Measurements from ENCODE around the gene ASMTL. TPM values are rescaled to one million over a fixed set of nuclear protein-coding genes. Genes with fewer than 3 reads are reported as not detected.

Gene ASMTL
- total RNA-seq, 1 donor from 2014 or later, result 27.1 TPM

DNA sequence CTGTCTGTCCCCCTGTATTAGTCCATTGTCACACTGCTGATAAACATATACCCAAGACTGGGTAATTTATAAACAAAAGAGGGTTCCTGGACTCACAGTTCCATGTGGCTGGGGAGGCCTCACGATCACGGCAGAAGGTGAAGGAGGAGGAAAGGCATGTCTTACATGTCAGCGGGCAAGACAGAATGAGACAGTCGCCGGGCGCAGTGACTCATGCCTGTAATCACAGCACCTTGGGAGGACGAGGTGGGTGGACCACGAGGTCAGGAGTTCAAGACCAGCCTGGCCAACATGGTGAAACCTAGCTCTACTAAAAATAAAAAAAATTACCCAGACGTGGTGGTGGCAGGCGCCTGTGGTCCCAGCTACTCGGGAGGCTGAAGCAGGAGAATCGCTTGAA lies 91.4 kb downstream of the ASMTL start:
- H3K27ac ChIP-seq, result no peak overlapping the region
- H3K4me1 ChIP-seq, result no peaks in the 10 kb centered on the region
- DNase-seq (ENCODE audit: low spot score in 2 of 2), result no peak
- H3K27me3 ChIP-seq, result no peaks in the 10 kb centered on the region
- TF ChIP-seq, protein P1, sequence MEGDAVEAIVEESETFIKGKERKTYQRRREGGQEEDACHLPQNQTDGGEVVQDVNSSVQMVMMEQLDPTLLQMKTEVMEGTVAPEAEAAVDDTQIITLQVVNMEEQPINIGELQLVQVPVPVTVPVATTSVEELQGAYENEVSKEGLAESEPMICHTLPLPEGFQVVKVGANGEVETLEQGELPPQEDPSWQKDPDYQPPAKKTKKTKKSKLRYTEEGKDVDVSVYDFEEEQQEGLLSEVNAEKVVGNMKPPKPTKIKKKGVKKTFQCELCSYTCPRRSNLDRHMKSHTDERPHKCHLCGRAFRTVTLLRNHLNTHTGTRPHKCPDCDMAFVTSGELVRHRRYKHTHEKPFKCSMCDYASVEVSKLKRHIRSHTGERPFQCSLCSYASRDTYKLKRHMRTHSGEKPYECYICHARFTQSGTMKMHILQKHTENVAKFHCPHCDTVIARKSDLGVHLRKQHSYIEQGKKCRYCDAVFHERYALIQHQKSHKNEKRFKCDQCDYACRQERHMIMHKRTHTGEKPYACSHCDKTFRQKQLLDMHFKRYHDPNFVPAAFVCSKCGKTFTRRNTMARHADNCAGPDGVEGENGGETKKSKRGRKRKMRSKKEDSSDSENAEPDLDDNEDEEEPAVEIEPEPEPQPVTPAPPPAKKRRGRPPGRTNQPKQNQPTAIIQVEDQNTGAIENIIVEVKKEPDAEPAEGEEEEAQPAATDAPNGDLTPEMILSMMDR (IDR thresholded peaks at IDR 0.05), result no peak
- H3K36me3 ChIP-seq, result peaks cover 4 to 36% of the 10 kb centered on the region in 2 donors
- intact Hi-C loops (cut with DNase I), result no loop called here
- H3K9me3 ChIP-seq, result peaks cover 8 to 9% of the 10 kb centered on the region in 2 donors
- H3K4me3 ChIP-seq, result no peak overlapping the region

DNA sequence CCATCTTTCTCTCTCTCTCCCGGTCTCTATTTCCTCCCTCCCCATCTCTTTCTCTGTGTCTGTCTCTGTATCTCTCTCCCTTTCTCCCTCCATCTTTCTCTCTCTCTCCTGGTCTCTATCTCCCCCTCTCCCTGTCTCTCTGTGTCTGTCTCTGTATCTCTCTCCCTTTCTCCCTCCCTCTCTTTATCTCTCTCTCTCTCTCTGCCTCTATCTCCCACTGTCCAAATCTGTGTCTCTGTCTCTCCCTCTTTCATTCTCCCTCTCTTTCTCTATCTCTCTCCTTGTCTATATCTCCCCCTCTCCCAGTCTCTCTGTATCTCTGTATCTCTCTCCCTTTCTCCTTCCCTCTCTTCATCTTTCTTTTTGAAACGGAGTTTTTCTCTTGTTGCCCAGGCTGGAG lies 92.5 kb downstream of the ASMTL start:
- intact Hi-C loops (cut with DNase I), result no loop called here
- H3K27ac ChIP-seq, result no peak overlapping the region
- no peaks in the 10 kb centered on the region for H3K27me3 ChIP-seq
- no peaks in the 10 kb centered on the region for H3K4me1 ChIP-seq
- TF ChIP-seq, protein P1 (IDR thresholded peaks at IDR 0.05), result no peak
- no peak overlapping the region for H3K4me3 ChIP-seq
- H3K36me3 ChIP-seq, result peaks cover 4 to 36% of the 10 kb centered on the region in 2 donors
- DNase-seq (ENCODE audit: low spot score in 2 of 2), result no peak
- H3K9me3 ChIP-seq, result peaks cover 8 to 9% of the 10 kb centered on the region in 2 donors

DNA sequence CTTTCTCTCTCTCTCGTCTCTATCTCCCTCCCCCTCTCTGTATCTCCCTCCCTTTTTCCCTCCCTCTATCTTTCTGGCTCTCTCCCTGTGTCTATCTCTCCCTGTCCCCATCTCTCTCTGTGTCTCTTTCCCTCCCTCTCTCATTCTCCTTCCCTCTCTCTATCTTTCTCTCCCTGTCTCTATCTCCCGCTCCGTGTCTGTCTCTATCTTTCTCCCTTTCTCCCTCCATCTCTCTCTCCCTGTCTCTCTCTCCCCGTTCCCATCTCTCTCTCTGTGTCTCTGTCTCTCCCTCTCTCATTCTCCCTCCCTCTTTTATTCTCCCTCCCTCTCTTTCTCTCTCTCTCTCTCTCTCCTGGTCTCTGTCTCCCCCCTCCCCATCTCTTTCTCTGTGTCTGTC lies 93.2 kb downstream of the ASMTL start:
- DNase-seq (ENCODE audit: low spot score in 2 of 2), result no peak
- H3K4me3 ChIP-seq, result no peak overlapping the region
- TF ChIP-seq, protein P1 (IDR thresholded peaks at IDR 0.05), result no peak
- H3K9me3 ChIP-seq, result peaks cover 8 to 9% of the 10 kb centered on the region in 2 donors
- intact Hi-C loops (cut with DNase I), result no loop called here
- H3K4me1 ChIP-seq, result no peaks in the 10 kb centered on the region
- H3K27ac ChIP-seq, result no peak overlapping the region
- H3K27me3 ChIP-seq, result no peaks in the 10 kb centered on the region
- peaks cover 4 to 30% of the 10 kb centered on the region in 2 donors for H3K36me3 ChIP-seq

DNA sequence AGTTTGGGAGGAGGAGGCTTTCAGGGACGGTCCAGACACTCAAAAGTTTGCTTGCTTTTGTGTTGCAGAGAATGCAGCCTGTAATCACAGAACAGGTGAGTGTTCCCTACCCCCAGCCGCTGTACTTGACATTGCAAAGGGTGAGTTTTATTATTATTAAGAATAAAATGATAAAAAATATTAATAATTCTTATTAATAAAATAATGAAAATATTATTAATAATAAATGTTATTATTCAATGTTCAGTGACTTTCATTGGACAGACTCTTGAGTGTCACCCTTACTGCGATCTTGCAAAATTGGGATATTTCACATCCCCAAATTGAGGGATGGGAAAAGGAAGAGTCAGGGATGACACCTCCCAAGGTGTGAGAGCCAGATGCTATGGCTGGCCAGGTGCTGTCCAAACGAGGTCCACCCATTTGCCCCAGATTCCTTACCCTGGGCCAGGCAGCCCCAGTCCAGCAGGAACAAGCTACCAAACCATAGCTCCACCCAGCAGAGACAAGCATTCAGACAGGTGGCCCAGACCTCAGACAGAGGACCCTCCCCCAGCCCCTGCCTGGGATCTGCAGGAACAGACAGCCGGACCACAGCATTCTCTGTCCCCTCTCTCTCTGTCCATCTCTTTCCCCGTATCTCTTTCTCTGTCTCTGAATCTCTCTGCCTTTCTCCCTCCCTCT lies 93.8 kb downstream of the ASMTL start:
- DNase-seq (ENCODE audit: low spot score in 2 of 2), result no peak
- H3K36me3 ChIP-seq, result peaks cover 0 to 25% of the 10 kb centered on the region in 2 donors
- no peaks in the 10 kb centered on the region for H3K27me3 ChIP-seq
- peaks cover 8 to 9% of the 10 kb centered on the region in 2 donors for H3K9me3 ChIP-seq
- intact Hi-C loops (cut with DNase I), result no loop called here
- H3K4me1 ChIP-seq, result no peaks in the 10 kb centered on the region
- H3K27ac ChIP-seq, result no peak overlapping the region
- H3K4me3 ChIP-seq, result no peak overlapping the region
- TF ChIP-seq, protein P1 (IDR thresholded peaks at IDR 0.05), result no peak

DNA sequence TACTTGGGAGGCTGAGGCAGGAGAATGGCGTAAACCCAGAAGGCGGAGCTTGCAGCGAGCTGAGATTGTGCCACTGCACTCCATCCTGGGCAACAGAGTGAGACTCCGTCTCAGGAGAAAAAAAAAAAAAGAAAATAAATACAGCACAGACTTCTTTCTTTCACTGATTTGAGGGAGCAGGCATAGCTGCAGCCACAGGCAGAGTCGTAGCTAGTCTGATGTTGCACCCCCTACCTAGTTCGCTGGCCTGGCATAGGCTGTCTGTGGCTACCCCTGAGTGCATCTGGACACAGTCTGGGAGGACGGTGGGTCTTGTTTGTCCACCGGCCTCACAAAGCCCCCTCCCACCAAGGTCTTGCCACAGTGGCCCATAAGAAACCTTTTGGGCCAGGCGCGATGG lies 94.7 kb downstream of the ASMTL start:
- no peaks in the 10 kb centered on the region for H3K27me3 ChIP-seq
- peaks cover 0 to 25% of the 10 kb centered on the region in 2 donors for H3K36me3 ChIP-seq
- TF ChIP-seq, protein P1 (IDR thresholded peaks at IDR 0.05), result no peak
- H3K9me3 ChIP-seq, result peaks cover 8 to 9% of the 10 kb centered on the region in 2 donors
- no peak for DNase-seq (ENCODE audit: low spot score in 2 of 2)
- intact Hi-C loops (cut with DNase I), result no loop called here
- no peak overlapping the region for H3K27ac ChIP-seq
- H3K4me3 ChIP-seq, result no peak overlapping the region
- H3K4me1 ChIP-seq, result no peaks in the 10 kb centered on the region

Data from ascending aorta (tissue), 2 donors.